DMS114 treated with DMSO at 0.1 percent for 48 hours (cell line): ENCODE measurements around the gene FHL1.
"Not testable (repeated sequence)": the region's sequence is repeated elsewhere in the genome, so short reads cannot be mapped to it uniquely, and the experiment has no call there.

Experiments used
- DNase-seq: peaks from one replicate; lab custom pipeline; 2025; ENCODE audit not compliant: unreplicated experiment; lab: John Stamatoyannopoulos, UW

FHL1 gene

GRCh38 chrX:136146614-136147314 is 569 bp upstream of the FHL1 start:
- DNase-seq = no peak

GRCh38 chrX:136147976-136148375 is 643 bp downstream of the FHL1 start:
- DNase-seq = no peak

GRCh38 chrX:136148391-136148790 is 1.1 kb downstream of the FHL1 start:
- no peak for DNase-seq

GRCh38 chrX:136154998-136155397 is 7.7 kb downstream of the FHL1 start:
- DNase-seq = no peak

GRCh38 chrX:136156560-136157117 is 9.3 kb downstream of the FHL1 start:
- no peak for DNase-seq

GRCh38 chrX:136157187-136157586 is 9.9 kb downstream of the FHL1 start:
- no peak for DNase-seq

GRCh38 chrX:136158685-136159084 is 11.4 kb downstream of the FHL1 start:
- DNase-seq = no peak

GRCh38 chrX:136159611-136160025 is 12.3 kb downstream of the FHL1 start:
- DNase-seq = no peak

GRCh38 chrX:136162827-136163570 is 15.7 kb downstream of the FHL1 start:
- peak; percentile 15 for DNase-seq

GRCh38 chrX:136163689-136164088 is 16.4 kb downstream of the FHL1 start:
- no peak for DNase-seq

- no peak for DNase-seq
Observed at GRCh38 chrX:136165406-136165805, 18.1 kb downstream of the FHL1 start.

GRCh38 chrX:136166221-136166855 is 19.0 kb downstream of the FHL1 start:
- no peak for DNase-seq

- DNase-seq = not testable (repeated sequence)
Observed at GRCh38 chrX:136167989-136168388, 20.7 kb downstream of the FHL1 start.

GRCh38 chrX:136168929-136169735 is 21.8 kb downstream of the FHL1 start:
- no peak for DNase-seq

GRCh38 chrX:136170139-136170800 is 22.9 kb downstream of the FHL1 start:
- DNase-seq = no peak

- no peak for DNase-seq
Observed at GRCh38 chrX:136171420-136171819, 24.1 kb downstream of the FHL1 start.

- no peak for DNase-seq
Observed at GRCh38 chrX:136176399-136176825, 29.1 kb downstream of the FHL1 start.

GRCh38 chrX:136179133-136179532 is 31.8 kb downstream of the FHL1 start:
- no peak for DNase-seq

GRCh38 chrX:136182414-136182813 is 35.1 kb downstream of the FHL1 start:
- no peak for DNase-seq

GRCh38 chrX:136183172-136183571 is 35.8 kb downstream of the FHL1 start:
- DNase-seq = no peak
